Measurements from ENCODE around the gene GRPEL2.
"Not testable (repeated sequence)": the region's sequence is repeated elsewhere in the genome, so short reads cannot be mapped to it uniquely, and the experiment has no call there.

The GRPEL2 gene

GRCh38 chr5:149398747-149399266, 53.5 kb downstream of the GRPEL2 start:
- not testable (repeated sequence) for DNase-seq (ENCODE audit: low spot score)

- DNase-seq (ENCODE audit: low spot score): no peak
These were observed 54.5 kb downstream of the GRPEL2 start for GRCh38 chr5:149399775-149400174.

GRCh38 chr5:149400304-149400703, 55.0 kb downstream of the GRPEL2 start:
- DNase-seq (ENCODE audit: low spot score): no peak

GRCh38 chr5:149401051-149401450, 55.8 kb downstream of the GRPEL2 start:
- DNase-seq (ENCODE audit: low spot score): no peak

- no peak for DNase-seq (ENCODE audit: low spot score)
These were observed 57.0 kb downstream of the GRPEL2 start for GRCh38 chr5:149402291-149402690.

All from hepatic stellate cell (primary cell).